HEK293T (cell line): ENCODE results near the gene ATP6V1G3.

ENCODE experiments used
- CTCF ChIA-PET: fragments of 350-600 bp; formaldehyde crosslinking; extraction: SDS; loops from one replicate; lab custom pipeline; 2021; ENCODE audit warnings: antibody characterized with exemption, inconsistent platforms; lab: Yijun Ruan, JAX
- POLR2A ChIA-PET: fragments of 350-600 bp; formaldehyde crosslinking; extraction: SDS; loops from one replicate; lab custom pipeline; 2020; ENCODE audit warnings: antibody characterized with exemption, inconsistent platforms; lab: Yijun Ruan, JAX
- DNase-seq: peaks from one replicate; pipeline ENCODE4 v3.0.0; 2012; ENCODE audit warnings: mixed read lengths; ENCODE audit errors: extremely low spot score
- ARNT ChIP-seq: fragments of 450-650 bp; IDR thresholded peaks from 2 replicates; pipeline ENCODE4 v1.6.1; 2017; ENCODE audit warnings: mild to moderate bottlenecking
- BHLHE40 ChIP-seq: fragments of 450-650 bp; IDR thresholded peaks from 2 replicates; pipeline ENCODE4 v1.6.1; 2016; ENCODE audit warnings: mild to moderate bottlenecking, moderate library complexity, borderline replicate concordance
- CTBP1 ChIP-seq: fragments of 450-650 bp; IDR thresholded peaks from 2 replicates; pipeline ENCODE4 v1.6.1; 2016; ENCODE audit warnings: borderline replicate concordance
- ELF4 ChIP-seq: fragments of 450-650 bp; IDR thresholded peaks from 2 replicates; pipeline ENCODE4 v1.6.1; 2017; ENCODE audit warnings: antibody characterized with exemption
- FOXA1 ChIP-seq: fragments of 450-650 bp; IDR thresholded peaks from 2 replicates; pipeline ENCODE4 v1.6.1; 2016; ENCODE audit warnings: mild to moderate bottlenecking
- FOXK2 ChIP-seq: fragments of 450-650 bp; IDR thresholded peaks from 2 replicates; pipeline ENCODE4 v1.6.1; 2016; ENCODE audit warnings: mild to moderate bottlenecking
- FOXM1 ChIP-seq: fragments of 450-650 bp; IDR thresholded peaks from 2 replicates; pipeline ENCODE4 v1.6.1; 2017; ENCODE audit warnings: mild to moderate bottlenecking, borderline replicate concordance
- HDGF ChIP-seq: fragments of 450-650 bp; IDR thresholded peaks from 2 replicates; pipeline ENCODE4 v1.6.1; 2017; ENCODE audit warnings: antibody characterized with exemption, borderline replicate concordance
- L3MBTL2 ChIP-seq: fragments of 450-650 bp; conservative IDR thresholded peaks from 2 replicates; pipeline ENCODE4 v1.6.1; 2016; ENCODE audit warnings: mild to moderate bottlenecking
- LEF1 ChIP-seq: fragments of 450-650 bp; IDR thresholded peaks from 2 replicates; pipeline ENCODE4 v1.6.1; 2017; ENCODE audit warnings: mild to moderate bottlenecking, borderline replicate concordance
- NFRKB ChIP-seq: fragments of 450-650 bp; IDR thresholded peaks from 2 replicates; pipeline ENCODE4 v1.6.1; 2016; ENCODE audit warnings: mild to moderate bottlenecking, moderate library complexity
- SP1 ChIP-seq: fragments of 450-650 bp; IDR thresholded peaks from 2 replicates; pipeline ENCODE4 v1.6.1; 2017
- SUZ12 ChIP-seq: fragments of 450-650 bp; IDR thresholded peaks from 2 replicates; pipeline ENCODE4 v1.6.1; 2016; ENCODE audit warnings: mild to moderate bottlenecking
- TARDBP ChIP-seq: fragments of 450-650 bp; IDR thresholded peaks from 2 replicates; pipeline ENCODE4 v1.6.1; 2016
- ZNF384 ChIP-seq: fragments of 450-650 bp; IDR thresholded peaks from 2 replicates; pipeline ENCODE4 v1.6.1; 2016
- TF ChIP-seq, protein P1 (sequence below): fragments of 450-650 bp; IDR thresholded peaks from 2 replicates; pipeline ENCODE4 v1.6.1; 2016

The ATP6V1G3 gene

DNA sequence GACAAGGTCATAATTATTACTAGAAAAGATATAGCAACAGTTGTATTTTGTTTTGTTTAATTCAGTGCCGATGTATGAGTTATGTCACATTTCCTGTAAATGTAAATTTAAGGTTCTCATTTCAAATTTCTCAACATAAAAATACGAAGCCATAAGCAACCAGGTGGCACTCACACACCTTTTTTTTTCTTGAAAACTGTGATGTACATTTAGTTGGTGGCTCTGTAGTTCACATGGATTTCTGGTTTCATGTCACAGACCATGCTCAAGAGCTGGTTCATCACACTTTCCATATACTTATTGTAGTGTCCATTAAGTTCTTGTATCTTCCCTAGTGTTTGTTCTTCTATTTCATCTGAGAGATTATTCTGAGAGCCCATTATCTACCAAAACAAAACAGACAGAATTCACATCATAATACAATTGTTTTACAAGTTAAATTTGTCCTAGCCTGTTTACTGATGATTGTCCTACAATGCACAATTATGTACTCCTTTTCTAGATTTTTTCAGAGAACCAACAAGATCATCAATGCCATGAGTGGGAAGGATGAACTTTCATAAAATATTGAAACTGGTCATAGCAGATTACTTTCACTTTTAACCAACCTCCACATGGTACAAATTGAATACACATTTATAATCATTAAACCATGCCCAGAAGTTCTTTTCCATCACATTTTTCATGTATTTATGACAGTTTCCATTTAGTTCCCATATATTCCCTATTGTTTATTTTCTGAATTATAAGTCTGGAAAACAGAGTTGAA, 17.1 kb downstream of the ATP6V1G3 start:
- ChIA-PET POLR2A (no interaction called here), CTCF (no interaction called here)
- no peak for DNase-seq
- no peak for TF ChIP-seq FOXA1
- TF ChIP-seq, protein P1, sequence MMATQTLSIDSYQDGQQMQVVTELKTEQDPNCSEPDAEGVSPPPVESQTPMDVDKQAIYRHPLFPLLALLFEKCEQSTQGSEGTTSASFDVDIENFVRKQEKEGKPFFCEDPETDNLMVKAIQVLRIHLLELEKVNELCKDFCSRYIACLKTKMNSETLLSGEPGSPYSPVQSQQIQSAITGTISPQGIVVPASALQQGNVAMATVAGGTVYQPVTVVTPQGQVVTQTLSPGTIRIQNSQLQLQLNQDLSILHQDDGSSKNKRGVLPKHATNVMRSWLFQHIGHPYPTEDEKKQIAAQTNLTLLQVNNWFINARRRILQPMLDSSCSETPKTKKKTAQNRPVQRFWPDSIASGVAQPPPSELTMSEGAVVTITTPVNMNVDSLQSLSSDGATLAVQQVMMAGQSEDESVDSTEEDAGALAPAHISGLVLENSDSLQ, result no peak
- no peak for TF ChIP-seq SP1
- no peak for TF ChIP-seq ELF4
- TF ChIP-seq CTBP1, result no peak
- no peak for TF ChIP-seq L3MBTL2
- TF ChIP-seq ARNT, result no peak
- no peak for TF ChIP-seq TARDBP
- TF ChIP-seq HDGF, result no peak
- no peak for TF ChIP-seq FOXM1
- TF ChIP-seq NFRKB, result no peak
- no peak for TF ChIP-seq ZNF384
- TF ChIP-seq LEF1, result no peak
- no peak for TF ChIP-seq BHLHE40
- no peak for TF ChIP-seq SUZ12
- TF ChIP-seq FOXK2, result no peak

DNA sequence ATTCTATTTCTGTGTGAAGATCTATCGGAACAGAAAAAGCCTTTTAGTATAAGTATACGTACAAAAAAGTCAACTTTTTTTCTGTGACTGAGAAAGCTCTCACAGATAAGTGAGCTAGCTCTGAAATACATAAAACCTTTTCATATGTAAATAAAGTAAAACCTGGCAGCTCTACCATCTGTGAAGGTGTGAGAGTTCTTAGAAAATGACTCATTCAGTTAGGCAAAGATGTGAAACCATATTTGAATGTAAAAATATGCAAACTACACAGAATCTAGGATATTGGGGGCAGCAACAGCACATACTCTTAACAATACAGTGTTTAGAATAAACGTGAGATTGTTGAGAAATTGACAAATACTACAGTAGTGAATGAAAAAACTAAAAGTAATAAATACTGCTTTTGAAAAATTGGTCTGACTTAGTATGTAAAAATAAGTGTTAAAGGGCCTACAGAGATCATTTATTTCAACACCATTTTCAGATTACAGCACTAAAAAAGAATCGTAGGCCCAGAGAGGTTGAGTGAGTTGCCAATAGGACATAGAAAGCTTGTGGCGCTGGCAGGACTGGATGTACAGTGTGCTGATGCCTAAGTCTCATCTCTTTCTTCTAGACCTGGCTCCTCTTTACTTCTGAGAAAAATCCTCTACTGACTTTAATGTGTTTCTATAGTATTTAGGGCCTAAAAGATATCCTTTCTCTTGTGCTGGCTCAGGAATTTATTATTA, 19.8 kb downstream of the ATP6V1G3 start:
- ChIA-PET POLR2A (no interaction called here), CTCF (no interaction called here)

DNA sequence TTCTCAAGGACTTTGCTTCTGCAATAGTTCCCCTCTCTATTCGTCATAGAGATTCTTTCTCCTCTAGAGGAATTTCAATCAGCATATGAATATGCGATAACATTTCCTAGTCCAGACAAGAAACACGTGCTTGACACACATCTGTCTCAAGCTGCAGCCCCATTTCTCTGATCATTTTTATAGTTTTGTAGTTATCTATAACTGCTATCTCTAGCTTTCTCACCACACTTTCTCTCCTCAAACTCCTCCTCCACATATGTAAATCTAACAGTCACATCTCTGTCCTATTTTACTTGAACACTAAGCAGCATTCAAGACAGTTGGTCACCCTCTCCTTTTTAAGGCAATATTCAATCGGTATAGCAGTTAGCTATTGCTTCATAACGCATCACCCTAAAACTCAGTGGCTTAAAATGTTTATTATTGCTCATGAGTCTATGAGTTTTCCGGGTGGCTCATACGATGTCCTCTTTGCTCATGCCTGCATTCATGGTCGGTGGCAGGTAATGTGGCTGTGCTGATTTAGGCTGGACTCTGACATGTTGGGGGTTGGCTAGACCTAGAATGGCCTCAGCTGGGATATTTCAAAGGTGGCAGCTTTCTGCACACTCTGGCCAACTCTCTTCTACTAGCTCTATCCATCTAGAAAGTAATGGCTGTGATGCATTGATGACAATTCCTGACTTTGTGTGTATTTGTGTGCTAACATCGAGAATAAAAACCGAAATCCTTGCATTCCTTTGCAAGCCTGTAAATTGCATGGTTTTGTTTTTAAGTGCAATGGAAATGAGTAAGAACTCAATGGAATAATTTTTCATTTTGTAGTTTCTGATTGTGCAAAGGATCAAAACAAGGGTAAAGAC, 20.6 kb downstream of the ATP6V1G3 start:
- POLR2A ChIA-PET, result no interaction called here
- CTCF ChIA-PET, result no interaction called here
- TF ChIP-seq SUZ12 (no peak), BHLHE40 (no peak), CTBP1 (no peak), FOXK2 (no peak), NFRKB (no peak), TARDBP (no peak), L3MBTL2 (no peak), SP1 (no peak), FOXA1 (no peak), HDGF (no peak), FOXM1 (no peak), ARNT (no peak), ZNF384 (no peak), LEF1 (no peak), ELF4 (no peak)
- TF ChIP-seq, protein P1, result no peak
- DNase-seq, result no peak

More for the DNA sequence above, 19.8 kb downstream of the ATP6V1G3 start:
- no peak for DNase-seq
- TF ChIP-seq ARNT (no peak), NFRKB (no peak), FOXA1 (no peak), L3MBTL2 (no peak), SP1 (no peak), HDGF (no peak), BHLHE40 (no peak), FOXK2 (no peak), ELF4 (no peak)

DNA sequence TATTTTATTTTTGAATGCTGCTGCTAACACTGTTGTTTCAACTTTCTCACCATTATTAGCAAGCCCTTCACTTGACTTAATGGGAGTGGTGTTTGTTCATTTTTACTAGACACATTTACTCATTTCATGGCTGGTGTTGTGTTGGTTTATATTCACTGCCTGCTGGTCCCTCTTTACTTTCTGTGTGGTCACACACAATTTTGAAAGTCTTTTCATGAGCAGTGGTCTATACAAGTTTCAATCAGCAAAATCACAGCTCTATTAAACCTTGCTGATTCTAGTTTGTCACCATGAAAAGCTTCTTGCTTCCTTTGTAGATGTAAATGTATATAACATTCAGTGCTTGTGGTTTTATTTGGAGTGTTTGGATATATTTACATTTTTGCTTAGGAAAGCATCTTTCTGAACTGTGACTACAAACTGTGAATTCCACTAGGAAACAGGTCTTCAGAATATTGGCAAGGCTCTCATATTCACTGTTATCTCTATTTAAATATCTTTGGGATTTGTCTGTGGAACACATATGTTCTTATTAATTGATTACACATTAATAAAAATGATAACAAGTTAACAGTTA, 22.8 kb downstream of the ATP6V1G3 start:
- CTCF ChIA-PET, result no interaction called here
- TF ChIP-seq, protein P1, result no peak
- TF ChIP-seq SP1, result no peak
- no peak for TF ChIP-seq SUZ12
- no peak for TF ChIP-seq ZNF384
- TF ChIP-seq FOXM1, result no peak
- no peak for TF ChIP-seq TARDBP
- no peak for TF ChIP-seq ELF4
- no peak for TF ChIP-seq L3MBTL2
- no peak for TF ChIP-seq CTBP1
- TF ChIP-seq HDGF, result no peak
- no peak for TF ChIP-seq LEF1
- no peak for TF ChIP-seq FOXK2
- no peak for TF ChIP-seq ARNT
- no peak for TF ChIP-seq BHLHE40
- POLR2A ChIA-PET, result no interaction called here

DNA sequence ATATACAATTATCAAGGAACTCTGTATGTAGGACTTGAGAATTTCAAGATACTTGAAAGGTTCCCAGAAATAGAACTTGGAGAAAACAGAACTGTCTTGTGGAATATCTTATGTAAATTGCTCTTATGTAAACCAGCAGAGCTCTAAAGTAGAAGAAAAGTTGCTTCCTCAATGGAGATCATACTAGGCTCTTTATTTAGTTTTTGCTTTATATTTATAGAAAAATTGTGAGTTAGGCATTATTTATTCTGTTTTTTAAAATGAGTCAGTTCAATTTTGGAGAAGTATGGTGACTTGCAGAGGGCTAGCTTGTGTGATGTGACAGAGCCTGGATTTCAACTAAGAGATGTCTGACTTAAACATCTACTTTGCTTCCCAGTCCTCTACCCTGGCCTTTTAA, 40.4 kb downstream of the ATP6V1G3 start:
- ChIA-PET CTCF (no interaction called here), POLR2A (no interaction called here)
- TF ChIP-seq CTBP1, result no peak
- TF ChIP-seq BHLHE40, result no peak
- TF ChIP-seq NFRKB, result no peak
- no peak for TF ChIP-seq ARNT
- TF ChIP-seq FOXA1, result no peak
- TF ChIP-seq L3MBTL2, result no peak
- no peak for TF ChIP-seq ELF4
- TF ChIP-seq HDGF, result no peak
- no peak for TF ChIP-seq SP1
- TF ChIP-seq, protein P1, result no peak
- DNase-seq, result no peak

More for the DNA sequence above, 22.8 kb downstream of the ATP6V1G3 start:
- no peak for DNase-seq
